HG02588 (cell line): Measurements from ENCODE around the gene CHD1L.
"Not testable (repeated sequence)": the region's sequence is repeated elsewhere in the genome, so short reads cannot be mapped to it uniquely, and the experiment has no call there.

ENCODE experiments used
- ATAC-seq: cut with Tn5 transposase; IDR thresholded peaks from one replicate; pipeline ENCODE4 v1.9.1; 2021; ENCODE audit warnings: mild to moderate bottlenecking, moderate library complexity; ENCODE audit not compliant: unreplicated experiment

The CHD1L gene

DNA sequence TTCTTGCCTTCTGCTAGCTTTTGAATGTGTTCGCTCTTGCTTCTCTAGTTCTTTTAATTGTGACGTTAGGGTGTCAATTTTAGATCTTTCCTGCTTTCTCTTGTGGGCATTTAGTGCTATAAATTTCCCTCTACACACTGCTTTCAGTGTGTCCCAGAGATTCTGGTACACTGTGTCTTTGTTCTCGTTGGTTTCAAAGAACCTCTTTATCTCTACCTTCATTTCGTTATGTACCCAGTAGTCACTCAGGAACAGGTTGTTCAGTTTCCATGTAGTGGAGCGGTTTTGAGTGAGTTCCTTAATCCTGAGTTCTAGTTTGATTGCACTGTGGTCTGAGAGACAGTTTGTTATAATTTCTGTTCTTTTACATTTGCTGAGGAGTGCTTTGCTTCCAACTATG, 11.5 kb upstream of the CHD1L start:
- not testable (repeated sequence) for ATAC-seq

DNA sequence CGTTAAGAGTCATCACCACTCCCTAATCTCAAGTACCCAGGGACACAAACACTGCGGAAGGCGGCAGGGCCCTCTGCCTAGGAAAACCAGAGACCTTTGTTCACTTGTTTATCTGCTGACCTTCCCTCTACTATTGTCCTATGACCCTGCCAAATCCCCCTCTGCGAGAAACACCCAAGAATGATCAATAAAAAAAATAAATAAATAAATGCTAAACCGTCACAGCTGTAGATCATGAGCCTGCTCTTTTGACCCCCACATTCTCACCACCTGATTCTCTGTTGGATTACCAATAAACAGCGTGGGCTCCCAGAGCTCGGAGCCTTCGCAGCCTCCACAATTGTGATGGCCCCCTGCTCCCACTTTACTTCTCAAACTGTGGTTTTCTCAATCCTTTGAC, 8.6 kb upstream of the CHD1L start:
- ATAC-seq: not testable (repeated sequence)

DNA sequence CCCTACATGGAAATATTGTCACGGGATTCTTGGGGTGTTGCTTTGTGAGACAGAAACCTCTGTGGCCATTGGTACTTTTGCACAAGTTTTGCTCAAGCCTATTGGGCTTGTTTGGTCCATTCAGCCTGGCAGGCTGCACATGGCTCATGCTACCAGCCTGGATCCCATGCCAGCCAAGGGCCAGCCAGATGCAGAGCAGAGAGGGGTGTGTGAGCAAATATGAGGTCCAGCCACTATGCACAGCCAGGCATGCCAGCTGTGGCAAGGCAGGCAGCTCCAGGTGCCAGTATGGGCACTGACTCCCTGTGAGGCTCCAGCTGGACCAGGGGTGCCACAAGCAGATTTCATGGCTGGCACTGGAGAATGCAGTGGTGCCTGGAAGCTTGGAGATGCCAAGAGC, 6.7 kb upstream of the CHD1L start:
- ATAC-seq: no peak

- ATAC-seq: no peak
These were observed 6.0 kb upstream of the CHD1L start for GRCh38 chr1:147236448-147236847.

DNA sequence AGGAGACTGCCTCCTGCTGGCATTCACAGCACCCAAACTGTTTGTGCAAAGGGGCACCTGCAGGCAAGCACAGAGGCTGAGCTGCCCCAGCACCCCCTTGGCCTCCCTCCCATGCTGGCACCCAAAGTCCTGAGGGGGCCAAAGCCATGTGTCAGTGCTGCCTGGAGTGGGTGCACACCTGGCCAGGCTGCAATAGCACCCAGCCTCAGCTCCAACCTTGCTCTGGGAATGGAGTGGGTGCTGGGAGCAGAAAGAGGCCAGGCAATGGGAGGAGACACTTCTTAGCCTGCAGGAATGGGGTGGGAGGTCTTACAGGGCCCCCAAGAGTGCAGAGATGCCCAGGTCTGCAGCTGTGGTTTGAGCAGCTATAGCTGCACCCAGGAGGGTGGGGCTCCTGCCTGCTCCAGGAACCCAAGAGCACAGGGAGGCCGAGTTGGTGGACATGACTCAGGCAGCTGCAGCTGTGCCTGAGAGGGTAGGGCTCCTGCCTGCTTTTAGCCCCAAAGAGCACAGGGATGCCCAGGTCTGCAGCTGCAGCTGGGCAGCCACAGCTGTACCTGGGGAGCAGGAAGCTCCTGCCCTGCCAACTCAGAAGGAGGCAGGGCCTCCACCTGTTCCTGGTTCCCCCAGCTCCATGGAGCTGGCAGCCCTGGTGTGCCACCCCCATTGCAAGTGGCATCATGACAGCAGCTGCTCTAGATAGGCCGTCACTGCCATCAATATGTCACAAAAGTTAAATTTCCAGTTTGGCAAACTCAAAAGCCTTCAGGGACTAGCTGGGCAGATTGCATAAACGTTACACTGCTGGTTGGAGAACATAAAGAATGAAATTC, 5.3 kb upstream of the CHD1L start:
- no peak for ATAC-seq

DNA sequence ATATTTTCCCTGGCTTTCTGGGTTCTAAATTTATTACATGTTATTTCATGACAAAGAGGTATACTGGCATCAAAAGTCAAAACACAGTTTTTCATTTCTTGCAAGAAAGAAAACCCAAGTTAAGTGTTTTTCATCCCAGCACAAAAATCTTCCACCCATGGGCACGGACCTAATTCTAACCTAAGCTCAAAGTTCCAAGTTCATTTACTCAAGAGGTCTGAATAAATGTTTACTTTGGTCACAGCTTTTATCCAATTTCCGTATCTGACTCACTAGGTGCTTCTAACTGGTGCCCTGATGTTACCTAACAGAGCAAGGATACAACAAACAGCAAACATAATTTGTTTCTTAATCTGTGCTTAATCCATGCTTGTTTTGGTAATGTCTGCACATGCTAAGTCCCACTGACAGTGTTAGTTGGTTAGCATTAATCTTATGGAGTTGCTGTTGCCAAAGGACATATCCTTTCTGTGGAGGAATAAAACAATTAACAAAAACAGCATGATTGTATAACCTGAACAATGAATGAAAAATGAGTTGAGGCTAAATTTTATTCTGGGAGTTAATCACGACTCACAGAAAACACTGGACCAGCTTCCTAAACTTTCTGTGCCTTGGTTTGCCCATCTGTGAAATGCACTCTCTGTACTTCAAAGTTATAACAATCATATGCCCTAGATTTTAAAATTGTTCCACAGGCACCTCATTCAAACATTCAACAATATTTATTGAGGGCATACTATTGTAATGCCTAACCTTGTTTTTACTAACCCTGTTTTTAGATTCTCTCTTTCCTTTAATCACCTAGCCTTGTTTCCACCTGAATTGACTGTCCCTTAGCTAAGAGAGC, 4.2 kb upstream of the CHD1L start:
- ATAC-seq: no peak

DNA sequence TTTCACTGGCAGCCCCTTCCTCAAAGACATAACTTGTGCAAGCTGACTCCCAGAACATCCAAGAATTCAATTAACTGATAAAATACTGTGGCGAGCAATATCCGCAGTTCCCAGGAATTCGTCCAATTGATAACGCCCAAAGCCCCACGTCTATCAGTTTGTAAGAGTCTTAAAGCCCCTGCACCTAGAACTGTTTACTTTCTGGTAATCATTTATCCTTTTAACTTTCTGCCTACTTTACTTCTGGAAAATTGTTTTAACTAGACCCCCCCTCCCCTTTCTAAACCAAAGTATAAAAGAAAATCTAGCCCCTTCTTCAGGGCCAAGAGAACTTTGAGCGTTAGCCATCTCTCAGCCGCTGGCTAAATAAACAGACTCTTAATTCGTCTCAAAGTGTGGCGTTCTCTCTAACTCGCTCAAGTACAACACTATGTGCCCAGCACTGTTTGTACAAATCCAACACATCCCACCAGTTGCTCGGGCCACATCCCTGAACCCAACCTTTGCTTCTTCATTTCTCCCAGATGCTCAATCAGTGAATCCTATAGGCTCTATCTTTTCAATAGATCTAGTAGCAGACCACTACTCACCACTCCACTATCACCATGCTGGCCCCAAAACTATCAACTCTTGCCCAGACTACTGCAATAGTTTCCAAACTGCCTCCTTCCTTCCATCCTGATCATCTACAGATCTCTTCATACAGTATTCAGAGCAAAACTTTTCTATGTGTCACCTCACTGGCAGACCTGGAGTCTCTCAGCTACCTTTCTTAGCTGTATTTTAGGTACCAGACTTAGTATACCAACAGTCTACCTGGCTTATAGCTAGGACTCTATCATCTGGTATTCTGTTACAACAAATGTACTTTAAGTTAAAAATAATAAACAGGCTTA, 3.3 kb upstream of the CHD1L start:
- no peak for ATAC-seq

DNA sequence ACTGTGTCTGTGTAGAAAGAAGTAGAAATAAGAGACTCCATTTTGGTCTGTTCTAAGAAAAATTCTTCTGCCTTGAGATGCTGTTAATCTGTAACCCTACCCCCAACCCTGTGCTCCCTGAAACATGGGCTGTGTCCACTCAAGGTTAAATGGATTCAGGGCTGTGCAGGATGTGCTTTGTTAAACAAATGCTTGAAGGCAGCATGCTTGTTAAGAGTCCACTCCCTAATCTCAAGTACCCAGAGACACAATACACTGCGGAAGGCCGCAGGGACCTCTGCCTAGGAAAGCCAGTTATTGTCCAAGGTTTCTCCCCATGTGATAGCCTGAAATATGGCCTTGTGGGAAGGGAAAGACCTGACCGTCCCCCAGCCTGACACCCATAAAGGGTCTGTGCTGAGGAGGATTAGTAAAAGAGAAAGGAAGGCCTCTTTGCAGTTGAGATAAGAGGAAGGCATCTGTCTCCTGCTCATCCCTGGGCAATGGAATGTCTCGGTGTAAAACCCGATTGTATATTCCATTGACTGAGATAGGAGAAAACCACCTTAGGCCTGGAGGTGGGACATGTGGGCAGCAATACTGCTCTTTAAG, 2.3 kb upstream of the CHD1L start:
- ATAC-seq: not testable (repeated sequence)

DNA sequence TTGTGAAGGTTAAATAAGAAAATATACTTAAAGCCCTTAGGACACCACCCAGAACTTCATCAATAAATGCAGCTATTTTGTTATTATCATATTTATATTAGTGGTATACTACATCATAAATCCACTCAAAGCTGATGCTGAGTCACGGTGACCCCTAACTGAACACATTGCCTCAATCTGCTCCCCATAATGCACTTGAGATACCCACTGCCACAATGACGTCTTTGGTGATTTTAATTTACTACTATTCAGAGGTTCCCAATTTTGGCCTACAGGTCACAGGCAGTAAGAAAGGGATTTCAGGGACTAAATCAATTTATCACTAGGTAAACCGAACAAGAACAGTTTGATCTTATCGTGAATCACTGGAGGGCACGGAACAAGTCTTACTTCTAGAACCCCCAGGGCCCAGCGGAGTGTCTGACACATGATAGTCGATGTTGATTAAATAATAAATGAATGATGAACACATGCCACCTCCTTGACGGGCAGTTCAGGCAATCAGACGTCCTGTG, 493 bp upstream of the CHD1L start:
- ATAC-seq: no peak

GRCh38 chr1:147243228-147243685, 773 bp downstream of the CHD1L start:
- peak; percentile 22 for ATAC-seq

DNA sequence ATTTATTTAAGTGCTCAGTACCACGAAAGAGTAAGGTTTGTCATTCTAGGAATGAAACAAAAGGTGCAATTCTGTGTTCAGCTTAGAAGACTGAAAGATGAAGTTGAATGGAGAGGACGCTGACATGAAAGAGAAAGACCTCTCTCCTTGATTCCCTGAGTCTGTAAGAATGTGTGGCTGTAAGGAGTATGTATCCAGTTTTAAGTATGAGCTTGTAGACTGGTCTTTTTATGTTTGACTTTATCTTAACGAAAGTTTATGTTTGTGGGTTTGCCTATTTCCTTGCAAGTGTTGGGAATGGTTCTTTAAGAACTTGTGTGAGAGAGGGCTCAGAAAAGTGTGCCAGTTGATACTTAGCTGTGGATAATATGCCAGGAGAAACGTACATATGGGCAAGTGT, 1.4 kb downstream of the CHD1L start:
- ATAC-seq: no peak

- ATAC-seq: no peak
These were observed 2.6 kb downstream of the CHD1L start for GRCh38 chr1:147245129-147245528.

DNA sequence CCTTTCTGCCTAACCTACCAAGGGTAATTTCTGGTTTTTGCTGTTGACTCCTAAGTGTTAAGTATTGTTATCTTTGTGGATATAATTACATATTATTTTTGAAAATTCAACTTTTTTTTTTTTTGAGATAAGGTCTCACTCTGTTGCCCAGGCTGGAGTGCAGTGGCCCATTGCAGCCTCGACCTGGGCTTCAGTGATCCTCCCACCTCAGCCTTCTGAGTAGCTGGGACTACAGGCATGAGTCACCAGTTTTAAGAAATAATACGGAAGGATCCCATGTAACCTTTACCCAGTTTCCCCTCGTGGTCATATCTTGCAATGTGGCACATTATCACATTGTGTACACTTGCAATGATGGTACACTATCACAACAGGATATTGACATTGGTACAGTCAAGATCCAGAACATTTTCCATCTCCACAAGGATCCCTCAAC, 3.1 kb downstream of the CHD1L start:
- ATAC-seq: no peak

DNA sequence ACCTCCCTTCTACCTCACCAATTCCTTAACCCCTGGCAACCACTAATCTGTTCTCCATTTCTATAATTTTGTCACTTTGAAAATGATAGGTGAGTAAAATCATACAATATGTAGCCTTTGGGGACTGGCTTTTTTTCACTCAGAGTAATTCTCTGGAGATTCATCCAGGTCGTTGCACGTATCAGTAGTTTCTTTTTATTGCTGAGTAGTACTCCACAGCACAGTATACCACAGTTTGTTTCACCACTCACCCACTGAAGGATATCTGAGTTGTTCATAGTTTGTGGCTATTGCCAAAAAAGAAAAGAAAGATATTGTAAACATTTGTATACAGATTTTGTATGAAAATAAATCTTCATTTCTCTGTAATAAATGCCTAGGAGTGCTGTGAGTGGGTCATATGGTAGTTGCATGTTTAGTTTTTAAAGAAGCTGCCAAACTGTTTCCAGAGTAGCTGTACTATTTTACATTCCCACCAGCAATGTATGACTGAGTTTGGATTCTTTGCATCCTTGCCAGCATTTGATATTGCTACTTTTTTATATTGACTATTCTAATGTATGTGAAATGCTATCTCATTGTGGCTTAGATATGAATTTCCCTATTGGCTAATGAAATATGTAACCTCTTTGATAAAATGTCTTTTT, 3.7 kb downstream of the CHD1L start:
- ATAC-seq: no peak

- no peak for ATAC-seq
These were observed 4.6 kb downstream of the CHD1L start for GRCh38 chr1:147246910-147247655.

DNA sequence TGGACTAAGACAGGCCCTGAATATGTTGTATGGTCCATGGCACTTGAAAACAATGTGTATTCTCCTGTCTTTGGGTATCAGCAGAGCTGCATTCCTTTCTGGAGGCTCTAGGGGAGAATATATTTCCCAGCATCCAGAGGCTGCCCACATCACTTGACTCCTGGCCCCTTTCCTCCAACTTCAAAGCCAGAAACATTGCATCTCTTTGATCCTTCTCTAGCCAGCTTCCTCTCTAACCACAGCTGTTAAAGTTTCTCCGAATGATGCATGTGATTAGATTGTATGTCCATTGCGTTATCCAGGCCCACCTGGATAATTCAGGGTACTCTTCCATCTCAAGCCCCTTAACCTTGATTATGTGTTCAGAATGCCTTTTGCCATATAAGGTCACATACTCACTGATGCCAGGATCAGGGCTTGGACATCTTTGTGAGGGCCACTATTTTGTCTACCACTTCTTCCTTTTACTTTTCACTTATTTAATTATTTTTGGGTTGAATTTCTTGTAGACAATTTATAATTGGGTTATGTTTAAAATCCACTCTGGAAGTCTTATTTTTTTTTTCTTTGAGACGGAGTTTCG, 5.3 kb downstream of the CHD1L start:
- no peak for ATAC-seq

GRCh38 chr1:147252540-147252939, 10.1 kb downstream of the CHD1L start:
- ATAC-seq: no peak

DNA sequence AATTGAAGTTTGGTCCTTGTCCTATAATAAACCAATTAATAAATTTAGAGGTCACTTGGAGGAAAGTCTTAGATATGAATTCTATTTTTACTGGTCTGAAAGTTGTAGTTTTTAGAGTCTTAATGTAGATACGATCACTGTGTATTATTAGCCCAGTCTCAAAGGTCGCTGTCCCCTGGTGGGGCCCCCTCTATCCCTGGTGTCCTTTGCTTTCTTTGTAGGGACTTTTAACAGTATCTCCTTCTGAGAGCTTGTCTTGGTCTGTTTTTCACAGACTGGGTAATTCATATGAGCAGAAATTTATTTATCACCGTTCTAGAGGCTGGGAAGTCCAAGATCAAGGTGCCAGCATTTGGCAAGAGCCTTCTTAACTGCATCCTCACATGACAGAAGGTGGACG, 18.5 kb downstream of the CHD1L start:
- no peak for ATAC-seq
